Astrocyte (in vitro differentiated cells and primary cell): Measurements from ENCODE around the gene APMAP. TPM values are rescaled to one million over a fixed set of nuclear protein-coding genes. Genes with fewer than 3 reads are reported as not detected.

Experiments used
- DNase-seq: peaks from one replicate; pipeline ENCODE4 v3.0.0-alpha.2; 2010; ENCODE audit warnings: low read depth
- FAIRE-seq: peaks from 2 replicates; lab custom pipeline; 2011; peaks lifted over from hg19 to GRCh38; lab: Jason Lieb, UNC
- H2AFZ ChIP-seq: 2 replicates; pipeline ENCODE4 v1.6.0; 2012; ENCODE audit warnings: low read depth, low read length, inconsistent platforms
- H3K27ac ChIP-seq: 2 replicates; pipeline ENCODE4 v1.5.1; 2011; ENCODE audit warnings: low read depth, low read length, inconsistent platforms
- H3K27me3 ChIP-seq: 2 replicates; pipeline ENCODE4 v1.6.0; 2011; ENCODE audit warnings: low read length, inconsistent platforms; ENCODE audit not compliant: insufficient read depth
- H3K36me3 ChIP-seq: 2 replicates; pipeline ENCODE4 v1.5.1; 2011; ENCODE audit warnings: low read length, inconsistent platforms; ENCODE audit not compliant: insufficient read depth
- H3K4me1 ChIP-seq: 2 replicates; pipeline ENCODE4 v1.5.1; 2011; ENCODE audit warnings: low read length, inconsistent platforms; ENCODE audit not compliant: insufficient read depth
- H3K4me2 ChIP-seq: 2 replicates; pipeline ENCODE4 v1.6.0; 2012; ENCODE audit warnings: low read length, inconsistent platforms
- H3K4me3 ChIP-seq: 2 replicates; pipeline ENCODE4 v1.5.1; 2011; ENCODE audit warnings: low read depth, mild to moderate bottlenecking, low read length, inconsistent platforms; ENCODE audit not compliant: insufficient read depth
- H3K79me2 ChIP-seq: 2 replicates; pipeline ENCODE4 v1.6.0; 2012; ENCODE audit warnings: mild to moderate bottlenecking, low read length, inconsistent platforms; ENCODE audit not compliant: insufficient read depth
- H3K9ac ChIP-seq: 2 replicates; pipeline ENCODE4 v1.6.0; 2012; ENCODE audit warnings: mild to moderate bottlenecking, low read length, inconsistent platforms
- H3K9me3 ChIP-seq: 2 replicates; pipeline ENCODE4 v1.5.1; 2012; ENCODE audit warnings: low read depth, mild to moderate bottlenecking, low read length, inconsistent platforms; ENCODE audit not compliant: insufficient read depth
- H4K20me1 ChIP-seq: 2 replicates; pipeline ENCODE4 v1.6.0; 2012; ENCODE audit warnings: low read length, inconsistent platforms; ENCODE audit not compliant: insufficient read depth
- H3K27ac Mint-ChIP-seq: one replicate; pipeline ENCODE4 v1.8.0; 2021; ENCODE audit warnings: mild to moderate bottlenecking, mixed read lengths; ENCODE audit not compliant: unreplicated experiment
- H3K27me3 Mint-ChIP-seq: one replicate; pipeline ENCODE4 v1.8.0; 2021; ENCODE audit warnings: low read depth, mixed read lengths; ENCODE audit not compliant: unreplicated experiment
- H3K36me3 Mint-ChIP-seq: one replicate; pipeline ENCODE4 v1.8.0; 2021; ENCODE audit warnings: low read depth, mixed read lengths; ENCODE audit not compliant: unreplicated experiment
- H3K4me1 Mint-ChIP-seq: one replicate; pipeline ENCODE4 v1.8.0; 2021; ENCODE audit warnings: low read depth, mixed read lengths; ENCODE audit not compliant: unreplicated experiment
- H3K4me3 Mint-ChIP-seq: one replicate; pipeline ENCODE4 v1.8.0; 2021; ENCODE audit warnings: mild to moderate bottlenecking, moderate library complexity, mixed read lengths; ENCODE audit not compliant: unreplicated experiment
- H3K9me3 Mint-ChIP-seq: one replicate; pipeline ENCODE4 v1.8.0; 2021; ENCODE audit warnings: mild to moderate bottlenecking, mixed read lengths; ENCODE audit not compliant: unreplicated experiment
- CTCF ChIP-seq: IDR thresholded peaks from 2 replicates; pipeline ENCODE4 v1.5.1; 2011; ENCODE audit warnings: low read depth, mild to moderate bottlenecking, inconsistent platforms, low read length, moderate library complexity; ENCODE audit not compliant: insufficient read depth
- EZH2 ChIP-seq: IDR thresholded peaks from 2 replicates; pipeline ENCODE4 v1.6.1; 2012; ENCODE audit warnings: mild to moderate bottlenecking, low read length, inconsistent platforms; ENCODE audit not compliant: insufficient read depth
- total RNA-seq: library from RNA; stranded (reverse); gene quantifications from 2 replicates; pipeline ENCODE4 v1.2.1, GENCODE V29; 2021

APMAP gene
- total RNA-seq, 1 donor from 2014 or later, result 110 TPM

GRCh38 chr20:25020901-25021301, 28.4 kb upstream of the APMAP start:
- H2AFZ ChIP-seq, result no peak overlapping the region
- no peak overlapping the region for H3K4me3 ChIP-seq
- Mint-ChIP-seq H3K4me3 (no peak overlapping the region), H3K4me1 (no peaks in the 10 kb centered on the region), H3K27me3 (peaks cover 43% of the 10 kb centered on the region), H3K36me3 (no peaks in the 10 kb centered on the region), H3K9me3 (no peaks in the 10 kb centered on the region), H3K27ac (no peak overlapping the region)
- H4K20me1 ChIP-seq, result no peaks in the 10 kb centered on the region
- H3K27me3 ChIP-seq, result no peaks in the 10 kb centered on the region
- TF ChIP-seq EZH2 (no peak), CTCF (no peak)
- no peaks in the 10 kb centered on the region for H3K4me1 ChIP-seq
- H3K79me2 ChIP-seq, result no peaks in the 10 kb centered on the region
- no peak overlapping the region for H3K4me2 ChIP-seq
- H3K9me3 ChIP-seq, result no peaks in the 10 kb centered on the region
- no peak overlapping the region for H3K27ac ChIP-seq
- H3K9ac ChIP-seq, result no peak overlapping the region
- no peak for FAIRE-seq
- H3K36me3 ChIP-seq, result no peaks in the 10 kb centered on the region
- no peak for DNase-seq

DNA sequence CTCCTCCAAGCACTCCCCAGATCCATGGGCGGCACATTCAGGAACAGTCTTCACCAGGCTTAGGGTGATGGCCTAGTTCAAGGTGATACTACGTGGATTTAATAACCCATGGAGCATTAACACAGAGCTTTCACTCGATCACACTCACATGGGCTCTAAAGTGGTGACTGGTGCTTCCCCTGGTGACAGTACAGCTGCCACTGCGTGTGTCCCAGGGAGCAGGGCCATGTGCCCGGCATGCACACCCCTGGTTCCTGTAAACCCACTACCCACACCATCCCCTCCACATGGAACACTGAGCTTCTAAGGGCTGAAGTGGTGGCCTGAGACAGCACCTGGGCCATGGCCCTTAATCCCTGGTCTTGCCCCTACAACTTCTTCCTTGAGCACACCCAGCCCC, 27.8 kb upstream of the APMAP start:
- H3K4me3 ChIP-seq, result no peak overlapping the region
- no peaks in the 10 kb centered on the region for H3K79me2 ChIP-seq
- DNase-seq, result no peak
- no peaks in the 10 kb centered on the region for H3K36me3 ChIP-seq
- no peaks in the 10 kb centered on the region for H3K9me3 ChIP-seq
- H3K4me3 Mint-ChIP-seq, result no peak overlapping the region
- H3K4me1 Mint-ChIP-seq, result no peaks in the 10 kb centered on the region
- no peaks in the 10 kb centered on the region for H3K9me3 Mint-ChIP-seq
- TF ChIP-seq EZH2 (no peak), CTCF (no peak)
- H3K4me1 ChIP-seq, result no peaks in the 10 kb centered on the region
- H3K27me3 Mint-ChIP-seq, result peaks cover 38% of the 10 kb centered on the region
- FAIRE-seq, result no peak
- H2AFZ ChIP-seq, result no peak overlapping the region
- no peak overlapping the region for H3K27ac ChIP-seq
- no peak overlapping the region for H3K9ac ChIP-seq
- no peak overlapping the region for H3K27ac Mint-ChIP-seq
- no peaks in the 10 kb centered on the region for H3K27me3 ChIP-seq
- no peaks in the 10 kb centered on the region for H4K20me1 ChIP-seq
- no peaks in the 10 kb centered on the region for H3K36me3 Mint-ChIP-seq
- H3K4me2 ChIP-seq, result no peak overlapping the region

DNA sequence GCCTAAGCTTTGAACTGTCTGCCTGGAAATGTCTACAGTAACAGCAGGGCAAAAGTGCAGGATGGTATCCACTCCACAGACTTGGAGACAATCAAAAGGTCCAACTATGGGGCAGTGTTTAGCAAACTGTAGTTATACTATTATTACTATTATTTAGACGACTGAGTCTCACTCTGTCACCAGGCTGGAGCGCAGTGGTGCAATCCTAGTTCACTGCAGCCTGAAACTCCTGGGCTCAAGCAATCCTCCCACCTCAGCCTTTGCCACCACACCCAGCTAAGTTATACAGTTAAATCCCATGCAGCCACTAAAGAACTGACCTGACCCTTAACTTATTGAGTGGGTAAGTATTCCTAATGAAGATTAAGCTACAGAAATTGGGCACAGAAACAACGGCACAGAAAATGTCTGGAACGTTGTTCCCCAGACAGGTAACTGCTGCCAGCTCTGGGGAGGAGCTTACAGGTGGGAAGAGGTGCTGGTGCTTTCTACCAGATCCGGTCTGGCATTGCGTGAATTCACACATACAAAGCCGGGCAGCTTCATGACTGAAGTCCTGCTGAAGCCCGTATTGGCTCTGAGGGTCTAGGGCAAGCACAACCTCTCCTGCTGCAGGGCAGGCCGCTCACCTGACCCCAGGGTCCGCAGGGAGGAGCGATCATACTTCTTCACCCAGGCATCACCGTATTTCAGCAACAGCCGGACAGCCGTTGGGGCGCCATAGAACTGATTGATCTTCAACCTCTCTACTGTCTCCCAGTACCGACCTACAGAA, 27.0 kb upstream of the APMAP start:
- TF ChIP-seq EZH2, result no peak
- TF ChIP-seq CTCF, result no peak
- Mint-ChIP-seq H3K36me3 (no peaks in the 10 kb centered on the region), H3K27me3 (peaks cover 36% of the 10 kb centered on the region), H3K27ac (no peak overlapping the region), H3K4me1 (no peaks in the 10 kb centered on the region), H3K4me3 (no peak overlapping the region), H3K9me3 (no peaks in the 10 kb centered on the region)
- Histone ChIP-seq H4K20me1 (no peaks in the 10 kb centered on the region), H3K9me3 (no peaks in the 10 kb centered on the region), H3K4me2 (no peak overlapping the region), H3K9ac (no peak overlapping the region), H3K27me3 (no peaks in the 10 kb centered on the region), H2AFZ (no peak overlapping the region), H3K4me3 (no peak overlapping the region), H3K36me3 (no peaks in the 10 kb centered on the region), H3K4me1 (no peaks in the 10 kb centered on the region), H3K79me2 (no peaks in the 10 kb centered on the region), H3K27ac (no peak overlapping the region)
- FAIRE-seq (no peak), DNase-seq (no peak)
